Femur (tissue), 1 donor: Measurements from ENCODE around the gene NAT16.
A peak's percentile ranks its signal among the peaks of the same experiment; 100 is the strongest.
"Not testable (repeated sequence)": the region's sequence is repeated elsewhere in the genome, so short reads cannot be mapped to it uniquely, and the experiment has no call there.

Experiments
- DNase-seq: peaks from one replicate; pipeline ENCODE4 v3.0.0-alpha.2; 2017

Gene NAT16

DNA sequence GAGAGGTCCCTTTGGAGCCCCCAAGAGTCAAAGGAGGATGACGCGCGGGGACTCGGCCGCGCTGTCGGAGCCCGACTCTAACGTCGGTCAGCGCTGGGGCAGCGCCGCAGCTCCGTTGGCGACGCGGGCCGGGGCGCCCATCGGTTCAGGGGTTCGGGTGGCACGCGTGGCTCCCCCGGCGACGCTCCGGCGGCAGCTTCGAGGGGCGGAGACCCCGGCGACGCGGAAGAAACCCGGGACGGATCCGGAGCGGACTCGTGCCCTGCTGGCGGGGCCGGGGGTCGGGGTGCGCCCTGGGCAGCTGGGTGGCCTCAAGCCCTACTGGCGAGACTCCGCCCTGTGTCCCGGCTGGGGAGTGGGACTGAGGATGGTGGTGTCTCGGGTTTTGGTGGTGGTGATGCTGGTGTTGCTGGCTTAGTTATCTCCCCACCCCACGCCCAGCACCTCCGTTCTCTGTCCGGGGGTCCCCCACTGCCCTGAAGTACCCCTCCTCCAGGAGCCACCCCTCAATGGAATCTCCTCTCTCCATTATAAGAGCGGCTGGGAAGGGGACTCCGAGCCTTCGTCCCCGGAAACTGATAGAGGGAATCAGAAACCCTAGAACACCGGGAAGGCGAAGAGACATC, at the start of gene NAT16:
NAT16 (minus strand) TSS at position 164 of the 626 bp plus-strand sequence. CDS start 5,486 bp downstream, outside the sequence.
- no peak for DNase-seq

DNA sequence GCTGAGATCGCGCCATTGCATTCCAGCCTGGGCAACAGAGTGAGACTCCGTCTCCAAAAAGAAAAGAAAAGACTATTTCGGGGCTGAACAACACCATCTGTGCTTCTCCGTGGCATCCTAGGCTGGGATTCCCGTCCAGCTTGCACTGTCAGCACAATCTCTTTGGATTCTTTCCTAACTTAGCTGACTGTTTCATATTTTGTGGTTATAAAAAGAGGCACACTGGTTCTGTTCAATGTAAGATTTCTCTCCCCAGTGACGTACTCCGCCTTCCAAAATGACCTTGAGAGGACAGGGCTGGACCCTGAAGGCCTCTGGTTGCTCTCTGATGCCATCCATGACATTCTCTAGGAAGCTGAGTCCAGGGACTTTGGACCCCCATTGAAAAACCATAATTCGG, 46.6 kb upstream of the NAT16 start:
- DNase-seq, result no peak

DNA sequence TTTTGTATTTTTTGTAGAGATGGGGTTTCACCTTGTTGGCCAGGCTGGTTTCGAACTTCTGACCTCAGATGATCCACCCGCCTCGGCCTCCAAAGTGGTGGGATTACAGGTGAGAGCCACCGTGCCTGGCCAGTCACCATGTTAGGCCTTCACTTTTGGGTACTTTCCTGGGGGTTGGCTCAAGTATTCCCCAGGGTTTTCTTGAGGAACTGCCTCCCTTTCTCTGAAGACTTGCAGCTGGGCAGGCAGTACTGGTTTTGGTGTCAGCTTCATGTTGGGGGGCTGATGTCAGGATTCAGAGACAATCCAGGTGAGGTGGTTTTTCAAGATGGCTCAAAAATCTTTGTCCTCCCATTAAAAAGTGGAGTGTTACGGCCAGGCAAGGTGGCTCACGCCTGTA, 45.6 kb upstream of the NAT16 start:
- no peak for DNase-seq

DNA sequence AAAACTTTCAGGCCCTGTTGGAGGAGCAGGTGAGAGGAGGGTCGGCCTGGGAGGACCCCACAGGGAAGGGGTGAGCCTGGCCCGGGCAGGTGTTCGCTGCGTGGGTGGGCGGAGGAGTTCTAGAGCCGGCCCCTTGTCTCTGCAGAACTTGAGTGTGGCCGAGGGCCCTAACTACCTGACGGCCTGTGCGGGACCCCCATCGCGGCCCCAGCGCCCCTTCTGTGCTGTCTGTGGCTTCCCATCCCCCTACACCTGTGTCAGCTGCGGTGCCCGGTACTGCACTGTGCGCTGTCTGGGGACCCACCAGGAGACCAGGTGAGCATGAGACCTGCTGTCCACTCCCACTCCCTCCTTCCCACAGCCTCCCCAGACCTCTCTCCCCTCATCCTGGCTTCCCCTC, 43.4 kb upstream of the NAT16 start:
- DNase-seq, result no peak

DNA sequence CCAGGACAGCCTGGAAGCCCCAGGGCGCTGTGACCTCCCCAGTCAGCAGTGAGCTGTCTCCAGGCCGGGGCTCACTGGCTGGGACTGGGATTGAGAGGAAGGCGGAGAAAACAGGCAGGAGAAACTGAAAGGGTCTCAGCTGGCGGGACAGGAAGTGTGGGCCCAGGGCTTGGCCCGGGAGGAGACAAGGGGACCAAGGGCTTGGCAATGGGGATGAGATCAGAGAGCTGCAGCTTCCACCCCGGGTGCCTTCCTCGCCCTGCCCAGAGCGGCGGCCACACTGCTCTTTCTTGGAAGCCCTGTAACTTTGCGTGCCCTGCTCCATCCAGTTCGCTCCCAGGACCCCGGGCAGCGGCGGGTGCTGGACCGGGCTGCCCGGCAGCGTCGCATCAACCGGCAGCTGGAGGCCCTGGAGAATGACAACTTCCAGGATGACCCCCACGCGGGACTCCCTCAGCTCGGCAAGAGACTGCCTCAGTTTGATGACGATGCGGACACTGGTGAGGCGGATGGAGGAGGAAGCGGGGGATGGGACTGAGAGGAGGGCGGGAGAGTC, 42.3 kb upstream of the NAT16 start:
- no peak for DNase-seq

DNA sequence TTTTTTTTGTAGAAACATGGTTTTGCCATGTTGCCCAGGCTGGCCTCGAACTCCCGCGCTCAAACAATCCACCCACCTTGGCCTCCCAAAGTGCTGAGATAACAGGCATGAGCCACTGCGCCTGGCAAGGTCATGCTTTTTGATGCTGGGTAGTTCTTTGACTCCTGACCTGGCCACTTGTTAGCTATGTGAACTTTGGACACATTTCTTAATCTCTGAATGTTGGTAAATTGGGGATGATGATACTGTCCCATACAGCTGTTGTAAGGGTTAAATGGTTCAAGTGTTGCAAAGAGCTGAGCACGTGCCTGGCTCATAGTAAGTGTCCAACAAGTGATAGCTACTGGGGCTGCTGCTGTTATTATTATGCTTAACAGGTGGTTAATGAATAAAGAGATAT, 40.2 kb upstream of the NAT16 start:
- no peak for DNase-seq

DNA sequence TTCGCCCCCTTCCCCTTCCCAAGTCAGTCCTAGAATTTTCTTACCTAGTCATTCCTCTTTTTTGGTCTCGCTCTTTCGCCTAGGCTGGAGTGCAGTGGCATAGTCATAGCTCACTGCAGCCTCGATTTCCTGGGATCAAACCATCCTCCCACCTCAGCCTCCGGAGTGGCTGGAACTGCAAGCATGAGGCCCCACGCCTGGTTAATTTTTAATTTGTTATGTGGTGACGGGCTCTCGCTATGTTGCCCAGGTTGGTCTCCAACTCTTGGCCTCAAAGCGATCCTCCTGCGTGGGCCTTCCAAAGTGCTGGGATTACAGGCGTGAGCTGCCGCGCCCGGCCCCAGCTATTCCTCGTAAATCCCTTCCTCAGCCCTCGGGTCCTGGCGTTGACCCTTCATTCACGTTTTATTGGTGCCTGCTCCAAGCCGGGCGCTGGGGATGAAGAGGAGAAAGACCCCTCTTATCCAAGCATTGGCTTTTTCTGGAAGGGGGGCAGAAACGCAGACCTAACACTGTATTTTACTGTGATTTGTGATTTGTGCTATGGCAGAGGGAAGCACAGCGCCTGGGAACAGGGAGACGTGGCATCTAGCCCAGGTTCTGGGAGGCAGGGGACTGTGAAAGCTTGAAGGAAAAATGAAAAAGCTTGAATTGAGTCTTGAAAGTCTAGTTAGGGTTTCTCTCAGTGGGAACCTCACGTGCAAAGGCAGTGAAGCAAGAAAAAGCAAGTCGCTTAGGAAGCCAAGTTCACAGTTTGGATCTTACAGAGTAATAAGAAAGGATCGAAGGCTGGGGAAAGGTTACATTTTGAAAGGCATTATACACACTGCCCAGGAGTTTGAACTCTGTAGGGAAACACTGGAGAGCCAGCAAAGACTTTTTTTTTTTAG, 38.4 kb upstream of the NAT16 start:
- no peak for DNase-seq

DNA sequence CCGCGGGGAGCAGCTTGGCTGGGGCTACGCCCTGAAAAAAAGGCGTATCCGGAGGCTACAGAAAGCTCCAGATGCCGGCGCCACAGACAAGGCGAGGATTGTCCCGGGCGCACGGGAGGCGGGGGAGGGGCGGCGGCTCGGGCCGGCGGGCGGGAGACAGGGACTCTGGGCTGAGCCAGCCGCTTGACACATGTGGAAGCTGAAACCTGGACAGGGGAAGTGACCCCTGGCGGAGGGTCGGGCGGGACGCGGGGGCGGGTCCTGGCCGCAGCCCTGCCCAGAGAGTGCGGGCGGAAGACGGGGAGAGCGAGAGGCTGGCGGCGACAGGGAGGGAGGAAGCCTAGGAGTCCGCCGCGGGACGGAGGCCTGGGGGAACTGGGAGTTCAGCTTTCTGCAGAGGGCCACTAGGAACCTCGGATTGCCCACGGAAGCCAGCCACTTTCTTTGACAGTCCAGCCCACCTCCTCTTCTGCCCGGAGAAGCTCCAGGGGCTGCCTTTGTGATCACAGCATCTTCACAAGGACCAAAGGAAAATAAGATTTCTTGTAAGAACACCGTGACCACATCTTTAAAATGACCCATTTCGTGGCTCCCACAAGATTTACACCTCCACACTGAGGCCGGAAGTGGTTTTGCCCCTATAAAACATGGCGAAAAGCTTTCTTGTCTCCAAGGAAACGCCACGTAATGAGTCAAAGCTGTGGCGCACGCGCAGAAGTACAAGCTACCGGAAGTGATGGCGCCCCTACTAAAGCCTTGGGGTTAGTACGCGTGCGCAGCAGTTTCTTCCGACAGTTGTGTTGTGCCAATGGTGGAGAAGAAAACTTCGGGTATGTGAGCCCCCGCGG, 37.5 kb upstream of the NAT16 start, which contains the start of the genes PLOD3 and ZNHIT1:
PLOD3 (minus strand) TSS at position 194 of the 848 bp plus-strand sequence. CDS start 307 bp downstream, outside the sequence.
ZNHIT1 (plus strand) TSS at position 778 of the 848 bp plus-strand sequence; CDS start at position 809, 31 bp downstream.
- peak; percentile 97 for DNase-seq

DNA sequence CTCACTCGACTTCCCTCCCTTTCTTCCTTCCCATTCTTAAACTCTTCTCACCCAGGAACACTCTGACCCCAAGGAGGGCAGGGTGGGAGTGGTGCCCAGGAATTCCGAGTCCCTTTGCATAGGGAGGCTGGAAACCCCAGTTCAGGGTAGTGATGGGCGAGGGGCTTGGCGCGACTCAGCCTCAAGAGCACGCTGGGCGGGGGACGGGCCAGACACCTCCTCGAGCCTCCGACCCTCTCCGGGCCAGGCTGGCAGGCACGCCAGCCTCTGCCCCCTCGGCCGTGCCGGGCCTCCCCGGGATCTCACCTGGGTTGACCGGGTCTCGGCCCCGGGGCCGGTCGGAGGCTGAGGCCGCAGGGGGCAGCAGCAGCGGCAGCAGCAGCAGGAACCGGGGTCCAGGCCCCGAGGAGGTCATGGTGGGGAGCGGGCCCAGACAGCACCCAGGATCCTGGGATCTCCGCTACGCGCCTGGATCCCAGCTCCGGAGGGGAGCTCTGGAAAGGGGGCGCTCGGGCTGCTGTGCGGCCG, 36.8 kb upstream of the NAT16 start:
- no peak for DNase-seq

DNA sequence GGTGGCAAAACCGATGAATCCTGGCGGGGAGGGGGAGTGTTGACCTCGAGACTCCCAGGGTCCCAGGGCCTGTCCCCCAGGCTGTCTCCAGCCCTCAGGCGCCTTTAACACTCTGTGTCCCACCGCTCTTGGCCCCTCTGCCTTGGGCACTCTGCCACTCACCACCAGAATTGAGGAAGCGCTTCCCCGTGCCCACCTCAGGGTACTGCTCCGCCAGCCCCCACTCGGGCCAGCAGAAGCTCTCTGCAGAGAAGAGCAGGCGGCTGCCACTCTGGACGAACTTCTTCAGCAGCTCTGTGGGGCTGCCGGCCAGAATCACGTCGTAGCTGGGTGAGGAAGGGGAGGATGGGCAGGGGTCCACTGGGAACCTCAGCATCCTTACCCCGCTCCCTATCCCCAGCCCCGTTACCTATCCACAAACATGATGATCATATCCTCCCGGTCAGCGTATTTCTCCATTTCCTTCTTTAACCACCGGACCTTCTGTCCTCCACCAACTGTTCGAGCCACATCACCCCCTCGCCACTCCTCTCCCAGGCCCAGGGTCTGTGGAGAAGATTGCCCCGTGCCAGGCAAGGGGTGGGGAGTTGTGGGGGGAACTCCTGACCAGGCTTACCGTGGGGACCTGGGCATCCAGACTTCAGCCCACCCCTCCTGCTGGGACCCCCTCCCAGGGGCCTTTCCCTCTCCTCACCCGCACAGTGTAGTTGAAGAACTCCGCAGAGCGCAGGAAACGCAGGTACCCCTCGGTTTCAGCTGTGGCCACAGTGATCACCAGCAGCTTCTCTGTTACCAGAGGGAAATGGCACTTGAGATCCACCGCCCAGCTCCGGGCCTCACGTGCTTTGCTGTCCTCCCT, 36.1 kb upstream of the NAT16 start:
- peak; percentile 21 for DNase-seq

DNA sequence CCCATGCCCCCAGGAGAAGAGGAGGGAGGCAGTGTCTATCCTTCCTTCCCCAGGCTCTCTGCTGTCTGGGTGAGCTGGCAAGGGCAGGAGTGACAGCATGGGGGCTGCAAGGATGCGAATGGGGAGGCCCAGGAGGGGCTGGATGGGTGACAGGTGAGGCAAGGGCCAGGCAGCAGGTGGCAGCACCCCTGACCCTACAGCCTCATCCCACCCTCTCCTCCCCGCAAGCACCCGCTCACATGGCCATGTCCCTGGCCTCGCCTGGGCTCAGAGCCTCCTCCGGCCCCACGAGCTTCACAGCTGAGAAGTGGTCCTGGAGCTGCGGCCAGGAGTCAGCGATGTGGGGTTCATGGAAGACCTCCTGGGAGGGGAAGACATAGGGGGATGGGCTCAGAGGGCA, 31.9 kb upstream of the NAT16 start:
- DNase-seq, result no peak

DNA sequence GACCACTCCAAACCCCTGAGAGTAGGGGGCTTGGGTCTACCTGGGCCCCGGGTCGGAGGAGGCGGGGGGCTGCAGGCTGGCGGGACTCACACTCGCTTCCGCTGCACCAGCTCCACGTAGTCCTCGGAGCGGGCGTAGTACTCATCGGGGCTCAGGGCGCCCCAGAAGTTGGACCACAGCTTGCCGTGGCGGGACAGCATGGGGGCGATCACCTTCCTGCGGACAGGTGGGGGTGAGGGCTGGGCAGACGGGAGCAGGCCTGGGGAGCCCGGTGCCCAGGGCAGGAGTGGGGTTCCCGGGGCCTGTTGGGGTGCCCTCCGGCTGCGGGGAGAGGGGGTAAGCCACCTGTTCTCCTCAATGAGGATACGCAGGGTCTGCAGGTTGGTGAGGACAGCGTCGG, 31.4 kb upstream of the NAT16 start:
- no peak for DNase-seq

DNA sequence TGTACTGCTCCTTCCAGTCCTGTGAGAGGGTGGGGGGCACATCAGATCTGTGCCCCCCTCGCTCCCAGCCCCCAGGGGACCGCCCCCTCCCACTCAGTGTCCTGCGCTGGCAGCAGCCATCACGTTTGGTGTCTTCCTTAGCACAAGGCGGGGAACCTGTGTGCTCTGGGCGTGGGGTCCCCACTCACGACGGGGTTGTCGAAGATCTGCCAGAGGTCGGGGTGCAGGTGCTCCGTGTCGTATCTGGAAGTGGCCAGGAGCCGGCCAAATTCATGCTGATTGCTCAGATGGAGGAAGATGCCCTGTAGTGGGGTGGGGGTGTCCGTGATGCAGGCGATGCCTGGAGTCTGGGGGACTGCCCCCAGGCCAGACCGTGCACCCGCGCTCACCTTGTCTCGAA, 30.1 kb upstream of the NAT16 start:
- no peak for DNase-seq

DNA sequence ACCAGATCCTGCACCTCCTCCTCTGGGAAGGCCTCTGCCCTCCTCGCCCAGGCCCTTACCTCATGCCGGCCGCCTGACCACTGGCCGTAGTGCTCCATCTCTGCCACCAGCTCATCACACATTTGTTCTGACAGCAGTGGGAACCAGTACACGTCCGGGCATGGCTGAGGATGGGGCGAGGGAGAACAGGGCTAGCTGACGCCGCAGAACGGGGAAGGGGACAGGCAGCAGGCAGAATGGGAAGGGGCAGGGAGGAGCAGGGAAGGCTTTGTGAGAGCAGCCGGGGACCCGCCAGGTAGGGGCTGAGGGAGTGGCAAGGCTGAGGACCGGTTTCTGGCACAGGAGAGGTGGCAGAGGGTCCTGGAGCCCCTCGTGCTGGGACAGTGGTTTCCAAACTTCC, 28.7 kb upstream of the NAT16 start:
- no peak for DNase-seq

DNA sequence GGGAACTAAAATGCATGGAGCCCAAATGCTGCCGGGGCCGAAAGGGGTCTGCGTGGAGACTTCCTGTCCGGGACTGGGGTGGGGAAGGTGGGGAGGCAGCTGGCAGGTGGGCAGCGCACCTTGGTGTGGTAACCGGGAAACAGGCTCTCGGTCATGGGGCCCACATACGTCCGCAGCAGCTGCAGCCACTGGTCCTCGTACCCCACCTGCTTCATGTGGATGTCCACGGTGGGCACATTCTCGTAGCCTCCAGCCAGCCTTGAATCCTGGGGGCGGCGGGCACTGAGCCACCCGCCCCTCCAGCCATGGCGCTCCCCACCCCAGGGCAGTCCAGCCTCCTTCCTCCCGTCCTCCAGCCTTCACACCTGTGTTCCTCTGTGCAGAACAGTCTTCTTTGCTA, 27.4 kb upstream of the NAT16 start:
- DNase-seq, result no peak

DNA sequence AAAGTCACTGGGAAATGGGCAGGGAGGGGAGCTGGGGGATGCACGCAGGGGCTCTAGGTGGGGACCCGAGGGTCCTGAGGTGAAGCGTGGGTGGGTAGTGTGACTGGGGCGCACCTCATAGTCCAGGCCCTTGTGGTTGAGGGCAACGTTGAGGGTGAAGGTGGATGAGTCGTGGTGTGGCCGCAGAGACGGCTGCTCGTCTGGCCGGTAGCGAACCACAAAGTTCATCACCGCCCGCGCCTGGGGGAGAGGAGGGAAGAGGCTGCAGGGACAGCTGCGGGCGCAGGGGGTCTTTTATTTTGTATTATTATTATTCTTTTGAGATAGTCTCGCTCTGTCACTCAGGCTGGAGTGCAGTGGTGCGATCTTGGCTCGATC, 26.6 kb upstream of the NAT16 start:
- no peak for DNase-seq

DNA sequence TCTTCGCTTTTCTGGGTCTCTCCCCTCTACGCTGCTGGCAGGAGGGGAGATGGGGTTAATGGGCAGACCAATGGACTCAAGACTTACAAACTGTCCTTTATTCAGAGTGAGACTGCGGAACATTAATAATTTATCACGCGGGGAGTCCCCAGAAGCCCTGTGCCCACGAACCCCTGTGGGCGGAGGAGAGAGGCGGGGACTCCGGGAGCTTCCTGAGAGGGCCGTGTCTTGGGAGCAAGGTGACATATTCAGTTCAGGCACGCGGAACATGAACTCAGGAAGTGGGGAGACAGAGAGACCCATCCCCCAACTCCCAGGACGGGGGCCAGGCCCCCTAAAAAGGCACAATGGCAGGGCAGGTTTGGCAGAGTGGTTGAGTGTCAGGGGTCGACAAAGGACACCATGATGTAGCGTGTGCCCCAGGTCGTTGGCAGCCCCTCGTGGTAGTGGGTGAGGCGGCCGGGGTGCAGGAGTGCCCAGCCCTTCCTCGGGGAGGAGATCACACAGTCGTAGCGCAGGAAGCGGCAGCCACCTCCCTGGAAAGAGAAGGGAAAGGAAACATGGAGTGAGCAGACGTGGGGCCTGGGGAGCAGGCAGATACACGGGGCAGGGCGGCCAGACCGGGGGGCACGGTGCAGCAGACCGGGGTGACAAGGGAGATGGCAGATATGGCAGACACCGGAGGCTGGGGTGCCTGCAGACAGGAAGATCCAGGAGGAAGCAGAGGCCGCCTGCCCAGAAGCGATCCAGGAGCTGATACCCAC, 26.0 kb upstream of the NAT16 start:
- no peak for DNase-seq

DNA sequence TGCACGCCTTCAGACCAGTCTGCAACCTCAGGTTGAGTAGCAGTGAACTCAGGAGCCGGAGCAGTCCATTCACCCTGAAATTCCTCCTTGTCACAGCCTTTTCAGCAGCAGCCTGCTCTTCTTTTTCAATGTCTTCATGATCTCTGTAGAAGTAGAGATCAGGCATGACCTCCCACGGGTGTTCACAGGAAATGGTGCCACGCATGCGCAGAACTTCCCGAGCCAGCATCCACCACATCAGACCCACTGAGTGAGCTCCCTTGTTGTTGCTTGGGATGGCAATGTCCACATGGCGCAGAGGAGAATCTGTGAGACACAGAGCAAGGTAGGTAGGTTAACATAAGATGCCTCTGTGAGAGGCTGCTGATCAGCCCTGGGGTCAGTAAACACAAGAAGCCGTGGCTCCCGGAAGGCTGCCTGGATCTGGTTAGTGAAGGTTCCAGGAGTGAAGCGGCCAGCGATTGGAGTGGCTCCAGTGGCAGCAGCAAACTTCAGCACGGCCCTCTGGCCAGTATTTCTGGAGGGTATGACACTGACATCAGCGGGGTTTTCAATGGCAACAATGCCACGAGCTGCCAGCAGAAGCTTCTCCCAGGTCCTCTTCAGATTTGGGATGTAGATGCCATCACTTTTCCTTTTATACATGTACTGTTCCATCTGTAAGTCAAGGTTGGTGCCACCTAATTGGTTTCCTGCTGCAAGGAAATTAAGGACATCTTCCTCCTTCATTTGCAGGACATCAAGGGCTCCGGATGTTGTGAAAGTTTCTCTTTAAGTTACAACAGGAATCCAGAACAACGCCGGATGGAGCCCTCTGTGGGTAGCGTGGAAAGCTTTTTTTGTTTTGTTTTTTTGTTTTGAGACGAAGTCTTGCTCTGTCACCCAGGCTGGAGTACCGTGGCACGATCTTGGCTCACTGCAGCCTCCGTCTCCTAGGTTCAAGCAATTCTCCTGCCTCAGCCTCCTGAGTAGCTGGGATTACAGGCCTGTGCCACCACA, 23.9 kb upstream of the NAT16 start:
- DNase-seq, result not testable (repeated sequence)

DNA sequence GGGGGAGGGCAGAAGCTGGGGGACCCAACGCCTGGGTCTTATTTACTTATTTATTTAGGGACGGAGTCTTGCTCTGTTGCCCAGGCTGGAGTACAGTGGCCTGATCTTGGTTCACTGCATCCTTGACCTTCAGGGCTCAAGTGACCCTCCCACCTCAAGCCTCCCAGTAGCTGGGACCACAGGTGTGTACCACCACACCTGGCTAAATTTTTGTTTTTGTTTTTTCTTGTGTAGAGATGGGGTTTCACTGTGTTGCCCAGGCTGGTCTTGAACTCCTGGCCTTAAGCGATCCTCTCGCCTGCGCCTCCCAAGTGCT, 22.5 kb upstream of the NAT16 start:
- DNase-seq, result no peak
